ENCODE data around the gene CXCL9.

GRCh38 chr4:76000279-76000678, 7.0 kb downstream of the CXCL9 start:
- TF ChIP-seq POLR2A (IDR thresholded peaks at IDR 0.05) (no peak), EP300 (IDR thresholded peaks at IDR 0.05) (no peak), CTCF (IDR thresholded peaks at IDR 0.05) (no peak)

All from gastroesophageal sphincter (tissue), 3 donors.